ENCODE measurements around the gene RPS21.
A peak's percentile ranks its signal among the peaks of the same experiment; 100 is the strongest.

RPS21 gene

GRCh38 chr20:62405981-62406513 lies 19.1 kb downstream of the RPS21 start:
- Histone ChIP-seq H4K20me1 (ENCODE audit: insufficient read depth, low read length, poor library complexity, severe bottlenecking) (peaks cover 11% of the 10 kb centered on the region), H3K9ac (ENCODE audit: low read depth, low read length, poor library complexity, severe bottlenecking) (peak overlapping the region; percentile 83), H3K27me3 (ENCODE audit: insufficient read depth, low read length, poor library complexity, severe bottlenecking) (no peaks in the 10 kb centered on the region)

GRCh38 chr20:62406635-62407176 lies 19.8 kb downstream of the RPS21 start:
- Histone ChIP-seq H3K36me3 (ENCODE audit: insufficient read depth, low read length) (no peaks in the 10 kb centered on the region), H3K79me2 (ENCODE audit: insufficient read depth, low read length) (peaks cover 28% of the 10 kb centered on the region), H2AFZ (ENCODE audit: low read length) (no peak overlapping the region), H3K9me3 (ENCODE audit: insufficient read depth, low read depth, low read length) (no peaks in the 10 kb centered on the region), H3F3A (ENCODE audit: low read depth) (no peaks in the 10 kb centered on the region), H3K4me2 (ENCODE audit: low read depth, low read length, poor library complexity, severe bottlenecking) (peak overlapping the region; percentile 85), H3K9me2 (replicated peaks; ENCODE audit: low read depth, low read length) (no peaks in the 10 kb centered on the region), H3K4me1 (ENCODE audit: insufficient read depth, low read length, poor library complexity, severe bottlenecking) (peaks cover 35% of the 10 kb centered on the region), H3K4me3 (ENCODE audit: low read length, poor library complexity, severe bottlenecking) (peak overlapping the region; percentile 87), H3K9ac (ENCODE audit: low read depth, low read length, poor library complexity, severe bottlenecking) (peak overlapping the region; percentile 83), H3K27me3 (ENCODE audit: insufficient read depth, low read length, poor library complexity, severe bottlenecking) (no peaks in the 10 kb centered on the region), H4K20me1 (ENCODE audit: insufficient read depth, low read length, poor library complexity, severe bottlenecking) (peaks cover 11% of the 10 kb centered on the region)
- TF ChIP-seq CTCF (conservative IDR thresholded peaks at IDR 0.05; ENCODE audit: low read length) (no peak), EZH2phosphoT487 (IDR thresholded peaks at IDR 0.05; ENCODE audit: borderline replicate concordance) (no peak)

More at GRCh38 chr20:62405981-62406513, 19.1 kb downstream of the RPS21 start:
- Histone ChIP-seq H3K9me2 (replicated peaks; ENCODE audit: low read depth, low read length) (no peaks in the 10 kb centered on the region), H3K4me3 (ENCODE audit: low read length, poor library complexity, severe bottlenecking) (peak overlapping the region; percentile 87), H3K4me1 (ENCODE audit: insufficient read depth, low read length, poor library complexity, severe bottlenecking) (peaks cover 35% of the 10 kb centered on the region), H2AFZ (ENCODE audit: low read length) (no peak overlapping the region), H3K36me3 (ENCODE audit: insufficient read depth, low read length) (no peaks in the 10 kb centered on the region), H3K9me3 (ENCODE audit: insufficient read depth, low read depth, low read length) (no peaks in the 10 kb centered on the region), H3K4me2 (ENCODE audit: low read depth, low read length, poor library complexity, severe bottlenecking) (peak overlapping the region; percentile 85), H3F3A (ENCODE audit: low read depth) (no peaks in the 10 kb centered on the region), H3K79me2 (ENCODE audit: insufficient read depth, low read length) (peaks cover 28% of the 10 kb centered on the region)
- TF ChIP-seq CTCF (conservative IDR thresholded peaks at IDR 0.05; ENCODE audit: low read length) (no peak), EZH2phosphoT487 (IDR thresholded peaks at IDR 0.05; ENCODE audit: borderline replicate concordance) (no peak)

DNA sequence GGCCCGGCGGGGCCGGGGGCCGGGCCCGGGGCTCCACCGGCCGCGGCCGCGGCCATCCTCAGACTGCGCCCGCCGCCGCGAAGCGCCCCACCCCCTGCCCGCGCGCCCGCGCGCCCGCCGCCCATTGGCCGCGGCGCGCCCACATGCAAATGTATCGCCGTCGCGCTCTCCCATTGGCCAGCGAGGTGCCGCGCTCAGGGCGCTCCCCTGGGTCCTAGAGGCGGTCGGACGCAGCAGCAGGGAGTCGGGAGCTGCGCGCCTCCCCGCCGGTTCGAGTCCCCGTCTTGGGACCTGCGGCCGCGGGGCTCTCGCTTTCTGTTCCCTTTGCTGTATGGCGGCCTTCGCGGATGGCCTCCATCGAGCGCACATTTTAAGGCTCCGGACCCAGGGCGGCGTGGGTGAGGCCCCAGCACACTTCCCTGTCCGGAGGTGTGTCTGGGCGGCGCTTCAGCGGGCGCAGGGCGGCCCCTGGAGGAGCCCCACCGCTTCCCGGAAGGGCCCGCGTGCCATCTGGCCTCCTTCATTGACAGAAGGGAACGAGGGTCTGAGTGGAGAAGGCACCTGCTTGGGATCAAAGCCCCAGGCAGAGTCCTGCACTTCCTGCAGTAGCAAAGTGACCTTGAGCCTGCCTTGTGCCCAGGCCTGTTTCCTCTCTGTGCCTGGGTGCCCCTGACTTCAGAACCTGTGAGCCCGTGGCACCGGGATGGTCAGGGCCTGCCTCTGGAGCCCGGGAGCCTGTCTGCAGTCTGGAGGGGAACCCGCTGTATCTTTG lies 20.5 kb downstream of the RPS21 start, which contains the start of gene CABLES2:
TSS of gene CABLES2 (minus strand) at position 65 of the 772 bp plus-strand sequence. CDS start at position 56, 9 bp downstream.
- Histone ChIP-seq H3K79me2 (ENCODE audit: insufficient read depth, low read length) (peaks cover 28% of the 10 kb centered on the region), H4K20me1 (ENCODE audit: insufficient read depth, low read length, poor library complexity, severe bottlenecking) (peaks cover 11% of the 10 kb centered on the region)
- TF ChIP-seq CTCF (conservative IDR thresholded peaks at IDR 0.05; ENCODE audit: low read length): 0 out of 2 replicates have a peak, but pooled peaks have one; percentile 8
- no peak for TF ChIP-seq EZH2phosphoT487 (IDR thresholded peaks at IDR 0.05; ENCODE audit: borderline replicate concordance)

More for the DNA sequence above, 20.5 kb downstream of the RPS21 start, which contains the start of gene CABLES2:
- H2AFZ ChIP-seq (ENCODE audit: low read length): peak within 1 kb of the TSS; percentile 84
- H3K27me3 ChIP-seq (ENCODE audit: insufficient read depth, low read length, poor library complexity, severe bottlenecking): no peaks in the 10 kb centered on the region
- H3K9me3 ChIP-seq (ENCODE audit: insufficient read depth, low read depth, low read length): no peaks in the 10 kb centered on the region
- H3K4me2 ChIP-seq (ENCODE audit: low read depth, low read length, poor library complexity, severe bottlenecking): peak within 1 kb of the TSS; percentile 85
- H3K4me1 ChIP-seq (ENCODE audit: insufficient read depth, low read length, poor library complexity, severe bottlenecking): peaks cover 35% of the 10 kb centered on the region
- peak within 1 kb of the TSS; percentile 83 for H3K9ac ChIP-seq (ENCODE audit: low read depth, low read length, poor library complexity, severe bottlenecking)
- no peaks in the 10 kb centered on the region for H3F3A ChIP-seq (ENCODE audit: low read depth)
- no peaks in the 10 kb centered on the region for H3K9me2 ChIP-seq (replicated peaks; ENCODE audit: low read depth, low read length)
- H3K4me3 ChIP-seq (ENCODE audit: low read length, poor library complexity, severe bottlenecking): peak within 1 kb of the TSS; percentile 87
- H3K36me3 ChIP-seq (ENCODE audit: insufficient read depth, low read length): no peaks in the 10 kb centered on the region

All from Loucy (cell line).